H9 (cell line): ENCODE results near the gene RAP1GAP2. TPM values are rescaled to one million over a fixed set of nuclear protein-coding genes. Genes with fewer than 3 reads are reported as not detected.

Experiments used
- DNase-seq: peaks from one replicate; pipeline ENCODE4 v3.0.0-alpha.2; 2017
- H2AFZ ChIP-seq: one replicate; pipeline ENCODE4 v1.6.1; 2013; ENCODE audit warnings: mild to moderate bottlenecking, low read length, control low read depth, moderate library complexity
- H2AK5ac ChIP-seq: 2 replicates; pipeline ENCODE4 v1.6.1; 2013; ENCODE audit warnings: low read length, control low read depth, mixed read lengths; ENCODE audit not compliant: insufficient read length
- H2BK120ac ChIP-seq: one replicate; pipeline ENCODE4 v1.6.1; 2013; ENCODE audit warnings: low read depth, mild to moderate bottlenecking, low read length, control low read depth, inconsistent platforms; ENCODE audit not compliant: poor library complexity, severe bottlenecking
- H2BK12ac ChIP-seq: 2 replicates; pipeline ENCODE4 v1.6.1; 2013; ENCODE audit warnings: low read length, control low read depth, mixed read lengths, low read depth; ENCODE audit not compliant: insufficient read length
- H2BK15ac ChIP-seq: 2 replicates; pipeline ENCODE4 v1.6.1; 2013; ENCODE audit warnings: low read depth, low read length, control low read depth
- H2BK20ac ChIP-seq: one replicate; pipeline ENCODE4 v1.6.1; 2013; ENCODE audit warnings: low read depth, mild to moderate bottlenecking, low read length, control low read depth, inconsistent platforms; ENCODE audit not compliant: poor library complexity, severe bottlenecking
- H2BK5ac ChIP-seq: 2 replicates; pipeline ENCODE4 v1.6.1; 2013; ENCODE audit warnings: low read length, control low read depth, mixed read lengths; ENCODE audit not compliant: insufficient read length
- H3K14ac ChIP-seq: 2 replicates; pipeline ENCODE4 v1.6.1; 2013; ENCODE audit warnings: low read length, control low read depth; ENCODE audit not compliant: insufficient read depth
- H3K18ac ChIP-seq: 2 replicates; pipeline ENCODE4 v1.6.1; 2013; ENCODE audit warnings: low read depth, mild to moderate bottlenecking, mixed read lengths, low read length, control low read depth; ENCODE audit not compliant: insufficient read length
- H3K23ac ChIP-seq: 2 replicates; pipeline ENCODE4 v1.6.1; 2013; ENCODE audit warnings: low read length, control low read depth, mixed read lengths, low read depth; ENCODE audit not compliant: insufficient read length
- H3K23me2 ChIP-seq: 2 replicates; pipeline ENCODE4 v1.6.1; 2013; ENCODE audit warnings: low read depth, mild to moderate bottlenecking, mixed read lengths, low read length, control low read depth; ENCODE audit not compliant: insufficient read length, poor library complexity, severe bottlenecking
- H3K27ac ChIP-seq: 2 replicates; pipeline ENCODE4 v1.5.1; 2013; ENCODE audit warnings: low read length, control low read depth, mixed read lengths, low read depth; ENCODE audit not compliant: insufficient read length
- H3K27me3 ChIP-seq: 2 replicates; pipeline ENCODE4 v1.6.1; 2013; ENCODE audit warnings: low read length, control low read depth, inconsistent platforms; ENCODE audit not compliant: insufficient read depth
- H3K4ac ChIP-seq: 2 replicates; pipeline ENCODE4 v1.6.1; 2013; ENCODE audit warnings: low read depth, mild to moderate bottlenecking, control low read depth, inconsistent platforms, low read length, moderate library complexity
- H3K4me1 ChIP-seq: 2 replicates; pipeline ENCODE4 v1.6.1; 2013; ENCODE audit warnings: low read length, control low read depth, inconsistent platforms; ENCODE audit not compliant: insufficient read depth
- H3K4me2 ChIP-seq: 2 replicates; pipeline ENCODE4 v1.6.1; 2013; ENCODE audit warnings: low read length, control low read depth, mixed read lengths; ENCODE audit not compliant: insufficient read length, insufficient read depth
- H3K56ac ChIP-seq: 2 replicates; pipeline ENCODE4 v1.6.1; 2013; ENCODE audit warnings: low read depth, mild to moderate bottlenecking, mixed read lengths, low read length, control low read depth; ENCODE audit not compliant: insufficient read length
- H3K79me1 ChIP-seq: 2 replicates; pipeline ENCODE4 v1.6.1; 2013; ENCODE audit warnings: low read depth, mild to moderate bottlenecking, moderate library complexity, low read length, control low read depth, inconsistent platforms; ENCODE audit not compliant: insufficient read depth, poor library complexity, severe bottlenecking
- H3K79me2 ChIP-seq: 2 replicates; pipeline ENCODE4 v1.6.1; 2013; ENCODE audit warnings: low read length, control low read depth, inconsistent platforms; ENCODE audit not compliant: insufficient read depth
- H3K9ac ChIP-seq: 2 replicates; pipeline ENCODE4 v1.6.1; 2013; ENCODE audit warnings: low read length, control low read depth, mixed read lengths; ENCODE audit not compliant: insufficient read length; ENCODE audit errors: extremely low read depth
- H3K9me3 ChIP-seq: one replicate; pipeline ENCODE4 v1.6.1; 2013; ENCODE audit warnings: low read depth, low read length, inconsistent platforms; ENCODE audit not compliant: control insufficient read depth
- H3T11ph ChIP-seq: one replicate; pipeline ENCODE4 v1.6.1; 2013; ENCODE audit warnings: mild to moderate bottlenecking, low read length, control low read depth, inconsistent platforms
- H4K20me1 ChIP-seq: one replicate; pipeline ENCODE4 v1.6.1; 2013; ENCODE audit not compliant: control insufficient read depth, insufficient read length, insufficient read depth
- H4K5ac ChIP-seq: 2 replicates; pipeline ENCODE4 v1.6.1; 2013; ENCODE audit warnings: low read depth, mild to moderate bottlenecking, mixed read lengths, low read length, control low read depth; ENCODE audit not compliant: insufficient read length
- H4K8ac ChIP-seq: replicated peaks from 2 replicates; pipeline ENCODE4 v1.6.1; 2013; ENCODE audit warnings: low read length, control low read depth, mixed read lengths, low read depth; ENCODE audit not compliant: insufficient read length
- H4K91ac ChIP-seq: 2 replicates; pipeline ENCODE4 v1.6.1; 2013; ENCODE audit warnings: low read depth, mild to moderate bottlenecking, moderate library complexity, mixed read lengths, low read length, control low read depth; ENCODE audit not compliant: insufficient read length
- H3K27ac Mint-ChIP-seq, 3 experiments: 2 replicates in 2 of 3; 3 replicates in 1 of 3; pipeline ENCODE4 v1.8.0; 2020 to 2021; ENCODE audit warnings: mixed read lengths in 3 of 3, mild to moderate bottlenecking in 1 of 3, moderate library complexity in 1 of 3
- H3K27me3 Mint-ChIP-seq: 2 replicates; pipeline ENCODE4 v1.8.0; 2021; ENCODE audit warnings: low read depth, mild to moderate bottlenecking, moderate library complexity, mixed read lengths
- H3K36me3 Mint-ChIP-seq, 3 experiments: 2 replicates in 2 of 3; 3 replicates in 1 of 3; pipeline ENCODE4 v1.8.0; 2020 to 2021; ENCODE audit warnings: low read depth in 3 of 3, mixed read lengths in 3 of 3; ENCODE audit not compliant: insufficient read depth in 1 of 3
- H3K4me1 Mint-ChIP-seq, 2 experiments: 2 replicates each; pipeline ENCODE4 v1.8.0; 2020; ENCODE audit warnings: mixed read lengths in 2 of 2
- H3K4me3 Mint-ChIP-seq, 2 experiments: 2 replicates in 1 of 2; 3 replicates in 1 of 2; pipeline ENCODE4 v1.8.0; 2020 to 2021; ENCODE audit warnings: mild to moderate bottlenecking in 2 of 2, mixed read lengths in 2 of 2, moderate library complexity in 1 of 2
- H3K9me3 Mint-ChIP-seq, 2 experiments: 2 replicates in 1 of 2; 3 replicates in 1 of 2; pipeline ENCODE4 v1.8.0; 2020; ENCODE audit warnings: mild to moderate bottlenecking in 2 of 2, mixed read lengths in 2 of 2, moderate library complexity in 1 of 2
- CTCF ChIP-seq: fragments of 200-600 bp; sonication (generic); conservative IDR thresholded peaks from 3 replicates; pipeline ENCODE4 v1.8.0; 2021; ENCODE audit warnings: antibody characterized with exemption, mild to moderate bottlenecking
- WGBS: extraction: QIAGEN DNeasy Blood & Tissue Kit; methylation state at CpG from one replicate; pipeline ENCODE4 v1.1.7; 2013; ENCODE audit warnings: missing lambda C conversion rate, low lambda C conversion rate, mixed read lengths; ENCODE audit not compliant: insufficient read length; ENCODE audit errors: extremely low coverage; 5-methylcytosine and 5-hydroxymethylcytosine counted together
- total RNA-seq: library from RNA; stranded (reverse); gene quantifications from 2 replicates; pipeline ENCODE4 v1.2.1, GENCODE V29; 2021

RAP1GAP2 gene
- total RNA-seq, 1 experiment from 2014 or later = 33.8 TPM

- no peak for TF ChIP-seq CTCF
- Histone ChIP-seq H3K9ac (no peak overlapping the region), H2AFZ (no peak overlapping the region), H3K56ac (no peak overlapping the region), H2BK5ac (no peak overlapping the region), H2BK120ac (no peak overlapping the region), H3K18ac (no peak overlapping the region), H3K4ac (no peak overlapping the region), H4K5ac (no peak overlapping the region), H4K20me1 (no peaks in the 10 kb centered on the region), H2AK5ac (no peak overlapping the region), H3K79me1 (no peaks in the 10 kb centered on the region), H3K27ac (no peak overlapping the region), H2BK20ac (no peak overlapping the region), H3K23me2 (no peaks in the 10 kb centered on the region), H2BK12ac (no peak overlapping the region), H3K23ac (no peak overlapping the region), H3K4me2 (no peak overlapping the region), H3K79me2 (no peaks in the 10 kb centered on the region), H3K27me3 (no peaks in the 10 kb centered on the region), H3K4me1 (no peaks in the 10 kb centered on the region), H3K9me3 (no peaks in the 10 kb centered on the region), H3K14ac (no peak overlapping the region), H2BK15ac (no peak overlapping the region), H3T11ph (no peak overlapping the region), H4K8ac (no peak overlapping the region), H4K91ac (no peak overlapping the region)
- Mint-ChIP-seq H3K4me1 (no peaks in the 10 kb centered on the region), H3K27ac (0 out of 7 replicates have a peak overlapping the region, but pooled peaks of 1 of the 3 experiments have one; percentile 34), H3K36me3 (peaks cover 9 to 30% (median 18%) of the 10 kb centered on the region in 3 experiments; a peak in 6 of 7 replicates), H3K27me3 (no peaks in the 10 kb centered on the region), H3K9me3 (no peaks in the 10 kb centered on the region), H3K4me3 (no peak overlapping the region)
- DNase-seq = peak; percentile 24
- no CpG with 5 or more reads among the region's 27 CpGs for WGBS
Observed at GRCh38 chr17:3032258-3033247, 236.3 kb downstream of the RAP1GAP2 start.
